ENCODE data around the gene ZNF281.
"Not testable (repeated sequence)": the region's sequence is repeated elsewhere in the genome, so short reads cannot be mapped to it uniquely, and the experiment has no call there.

The ZNF281 gene

DNA sequence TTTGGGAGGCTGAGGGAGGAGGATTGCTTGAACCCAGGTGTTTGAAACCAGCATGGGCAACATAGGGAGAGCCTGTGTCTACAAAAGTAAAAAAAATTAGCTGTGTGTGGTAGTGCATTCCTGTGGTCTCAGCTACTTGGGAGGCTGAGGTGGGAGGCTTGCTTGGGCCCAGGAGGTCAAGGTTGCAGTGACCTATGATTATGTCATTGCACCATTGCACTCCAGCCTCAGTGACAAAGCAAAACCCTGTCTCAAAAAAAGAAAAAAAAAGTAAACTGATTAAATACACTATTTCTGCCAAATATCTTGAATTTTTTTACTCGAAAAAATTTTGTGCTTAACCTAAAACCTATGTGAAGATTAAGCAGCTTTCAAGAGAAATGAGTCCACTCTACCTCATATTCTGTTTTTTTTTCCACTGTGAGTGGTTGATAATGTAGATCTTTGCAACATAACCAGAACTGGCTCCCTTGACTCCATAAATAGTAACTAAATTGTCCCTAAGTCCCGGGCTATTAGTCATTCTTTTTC lies 19.4 kb upstream of the ZNF281 start:
- no peak for DNase-seq

DNA sequence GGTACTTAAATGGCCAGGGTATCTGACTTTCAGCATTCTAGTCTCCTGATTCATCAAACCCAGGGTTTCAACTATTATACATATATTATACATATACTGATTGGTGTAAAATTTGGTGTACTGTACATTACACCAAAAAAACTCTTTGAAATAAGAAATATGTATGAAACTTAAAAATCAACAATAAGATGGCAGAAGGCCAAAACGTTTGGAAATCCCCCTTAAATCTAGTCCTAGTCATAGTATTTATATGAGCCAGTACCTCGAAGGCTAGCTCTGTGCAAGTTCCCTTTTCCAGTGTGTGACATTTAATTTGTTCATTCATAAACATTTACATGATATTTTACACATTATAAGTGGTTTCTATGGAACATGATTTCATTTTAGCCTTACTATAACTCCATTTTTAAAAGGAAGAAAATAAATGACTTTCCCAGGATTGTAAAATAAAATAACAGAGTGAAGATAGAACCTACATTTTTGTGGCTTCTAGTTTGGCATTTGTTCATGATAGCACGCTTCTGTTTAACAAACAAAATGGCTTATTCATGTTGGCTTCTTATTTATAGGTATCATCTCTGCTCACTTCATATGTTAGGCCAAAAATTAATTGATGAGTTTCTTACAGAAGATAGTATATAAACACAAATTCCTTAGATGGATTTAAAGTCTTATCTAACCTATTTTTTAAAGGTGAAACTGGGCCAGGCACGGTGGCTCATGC lies 18.8 kb upstream of the ZNF281 start:
- DNase-seq, result no peak

DNA sequence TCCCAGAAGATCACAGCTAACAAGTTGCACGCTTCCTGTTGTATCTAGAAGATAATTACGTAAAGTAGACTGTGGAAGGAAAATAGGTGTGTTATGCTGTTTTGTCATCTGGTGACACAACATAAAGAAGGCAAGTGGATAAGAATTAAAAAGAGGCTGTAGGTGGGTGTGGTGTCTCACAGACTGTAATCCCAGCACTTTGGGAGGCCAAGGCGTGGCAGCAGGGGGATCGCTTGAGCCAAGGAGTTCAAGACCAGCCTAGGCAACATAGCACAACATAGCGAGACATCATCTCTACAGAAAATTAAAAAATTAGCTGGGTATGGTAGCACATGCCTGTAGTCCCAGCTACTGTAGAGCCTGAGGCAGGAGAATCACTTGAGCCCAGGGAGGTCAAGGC lies 17.9 kb upstream of the ZNF281 start:
- peak; percentile 4 for DNase-seq

GRCh38 chr1:200426196-200426595 lies 16.4 kb upstream of the ZNF281 start:
- DNase-seq, result no peak

DNA sequence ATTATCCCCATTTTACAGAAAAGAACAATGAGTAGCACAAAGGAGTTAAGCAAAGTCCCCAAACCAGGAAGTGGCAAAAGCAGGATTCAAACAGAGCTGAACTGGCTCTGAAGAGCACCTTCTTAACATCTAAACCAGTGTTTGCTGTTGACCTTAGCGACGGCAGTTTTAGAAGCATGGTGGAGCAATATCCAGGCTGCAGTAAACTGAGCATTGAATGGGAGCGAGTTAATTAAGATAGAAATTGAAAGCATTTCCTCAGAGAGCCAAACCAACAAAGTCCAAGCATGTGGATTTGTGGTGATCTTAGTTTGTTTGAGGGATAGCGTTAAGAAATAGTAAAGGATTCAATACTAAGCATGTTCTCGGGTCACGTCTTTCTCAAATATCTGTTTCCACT lies 13.4 kb upstream of the ZNF281 start:
- no peak for DNase-seq

DNA sequence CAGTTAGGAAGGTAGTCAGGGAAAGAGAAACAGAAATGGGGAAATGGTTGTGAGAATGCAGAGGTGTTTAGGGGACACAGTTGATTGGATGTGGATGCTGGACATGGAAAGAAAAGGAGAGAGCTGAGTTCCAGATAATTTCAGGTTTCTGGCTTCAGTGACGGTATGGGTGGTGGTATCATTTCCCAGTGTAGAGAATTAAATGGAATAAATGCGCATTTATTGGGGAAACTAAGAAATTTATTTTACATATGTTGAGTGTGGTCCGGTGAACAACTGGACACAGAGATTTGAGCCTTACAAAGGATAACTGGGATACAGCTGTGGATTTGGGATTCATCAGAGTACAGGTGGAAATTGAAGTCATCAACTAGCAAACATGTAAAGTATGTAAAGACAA lies 12.4 kb upstream of the ZNF281 start:
- no peak for DNase-seq

DNA sequence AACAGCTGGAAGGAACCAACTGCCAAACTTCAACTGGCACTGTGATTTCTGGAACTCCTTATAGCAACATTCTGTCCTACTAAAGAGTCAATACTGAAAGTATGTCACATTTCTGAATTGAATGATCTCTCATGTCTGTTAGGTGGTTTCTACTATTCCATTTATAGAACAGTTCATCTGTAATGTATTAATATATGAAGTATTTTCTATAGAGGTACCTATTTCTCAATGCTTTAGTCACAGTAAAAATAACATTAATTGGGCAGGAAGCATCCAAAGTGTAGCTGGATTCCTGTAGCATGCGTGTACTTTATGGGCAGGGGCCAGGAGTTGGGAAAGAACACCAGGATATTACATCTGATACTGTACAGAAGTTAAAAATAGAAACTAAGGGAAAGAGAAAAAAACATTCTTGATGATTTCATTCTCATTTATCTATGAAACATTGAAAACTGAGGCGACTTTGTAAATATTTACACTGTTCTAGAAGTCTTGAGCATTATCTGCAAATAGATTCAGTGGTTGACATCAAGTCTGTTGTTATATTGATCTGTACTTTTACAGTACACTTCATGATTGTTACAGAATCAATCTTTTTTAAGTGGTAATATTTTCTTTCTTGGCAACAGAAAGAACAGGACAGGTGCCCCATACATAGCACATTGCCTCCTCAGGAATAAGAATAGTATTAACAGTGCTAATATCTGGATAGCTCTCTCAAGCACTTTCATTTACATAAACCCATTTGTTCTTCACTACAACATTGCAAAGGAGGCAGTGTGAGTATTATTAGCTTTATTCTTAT lies 6.2 kb upstream of the ZNF281 start:
- no peak for DNase-seq

DNA sequence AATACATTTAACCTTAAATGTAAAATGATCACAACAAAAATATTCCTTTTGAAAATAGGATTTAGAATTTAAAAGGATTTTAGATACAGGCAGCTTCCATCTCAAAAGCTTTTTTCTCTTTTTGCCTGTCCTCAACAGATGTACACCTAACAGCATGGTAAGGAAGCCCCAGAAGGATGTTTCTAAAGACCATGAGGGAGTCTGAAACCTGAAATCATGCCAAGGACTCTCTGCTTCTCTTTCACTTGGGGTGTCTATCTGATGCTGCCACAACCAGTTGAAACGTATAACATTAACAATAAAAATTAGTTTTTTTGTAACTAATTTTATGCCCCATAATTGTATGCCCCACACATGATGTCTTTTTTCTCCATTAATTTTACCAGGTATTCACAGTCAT lies 5.4 kb upstream of the ZNF281 start:
- DNase-seq, result no peak

GRCh38 chr1:200414657-200415056 lies 4.8 kb upstream of the ZNF281 start:
- DNase-seq, result no peak

- not testable (repeated sequence) for DNase-seq
Observed at GRCh38 chr1:200413766-200414165, 3.9 kb upstream of the ZNF281 start.

- DNase-seq, result no peak
Observed at GRCh38 chr1:200411406-200412257, 1.8 kb upstream of the ZNF281 start.

GRCh38 chr1:200410566-200410878 lies 686 bp upstream of the ZNF281 start:
- DNase-seq, result peak; percentile 76

DNA sequence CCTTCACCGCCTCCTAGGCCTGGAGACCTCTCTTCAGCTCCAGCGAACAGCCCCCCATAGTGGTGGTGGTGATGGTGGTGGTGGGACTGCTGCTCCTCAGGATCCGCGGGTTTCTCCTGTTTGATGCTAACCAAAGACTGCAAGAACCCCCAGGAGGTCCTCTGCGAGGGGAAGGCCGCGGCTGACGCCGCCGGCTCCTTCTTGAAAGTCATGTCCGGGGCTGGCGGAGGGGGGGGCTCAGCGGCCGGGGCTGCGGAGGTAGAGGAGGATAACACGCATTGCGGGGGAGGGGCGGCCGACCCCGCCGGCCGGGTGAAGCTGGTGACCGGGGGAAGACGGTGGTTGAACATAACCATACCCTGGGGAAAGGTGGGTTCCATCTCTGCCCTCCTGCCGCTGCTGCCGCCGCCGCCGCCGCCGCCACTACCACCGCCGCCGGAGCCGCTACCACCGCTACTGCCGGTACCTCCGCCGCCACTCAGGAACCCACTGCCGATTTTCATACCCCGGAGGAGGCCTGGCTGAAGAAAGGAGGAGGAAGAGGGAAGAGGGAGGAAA lies 554 bp downstream of the ZNF281 start:
- DNase-seq, result no peak

- DNase-seq, result no peak
Observed at GRCh38 chr1:200406161-200406797, 3.6 kb downstream of the ZNF281 start.

GRCh38 chr1:200405264-200405663 lies 4.6 kb downstream of the ZNF281 start:
- no peak for DNase-seq

DNA sequence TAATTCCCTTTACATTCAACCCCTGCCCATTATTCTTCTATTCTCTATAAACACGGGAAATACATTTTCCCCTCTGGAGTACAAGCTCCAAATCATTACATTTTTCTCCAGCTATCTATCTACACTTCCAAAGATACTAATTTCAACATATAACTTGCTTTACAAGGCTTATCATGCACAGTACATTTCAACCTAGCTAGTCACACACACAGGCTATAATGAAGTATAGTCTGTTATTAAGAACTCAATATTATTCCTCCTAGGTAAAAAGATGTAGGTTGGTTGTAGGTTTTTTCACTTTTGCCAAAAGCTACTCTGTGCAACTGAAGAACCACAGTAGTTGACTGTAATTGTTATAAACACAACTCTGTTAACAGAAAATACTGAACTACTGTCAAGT lies 8.1 kb downstream of the ZNF281 start:
- no peak for DNase-seq

DNA sequence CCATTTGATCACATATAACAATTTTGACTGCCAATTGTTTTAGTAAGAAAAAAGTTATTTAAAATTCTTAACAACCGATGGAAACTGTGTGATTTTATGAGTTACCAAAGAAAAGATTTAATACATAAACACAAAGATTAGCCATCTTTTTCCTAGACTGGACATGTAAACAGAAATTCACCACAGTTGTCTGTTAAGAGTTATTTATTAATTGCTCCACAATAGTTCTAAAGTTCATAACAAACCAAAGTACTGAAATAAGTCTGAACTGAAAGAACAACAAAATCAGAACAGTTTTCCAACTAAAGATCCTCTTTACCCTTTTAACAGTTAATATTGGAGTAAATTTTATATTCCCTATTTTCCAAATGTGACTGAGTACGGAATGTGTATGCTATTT lies 8.6 kb downstream of the ZNF281 start:
- no peak for DNase-seq

DNA sequence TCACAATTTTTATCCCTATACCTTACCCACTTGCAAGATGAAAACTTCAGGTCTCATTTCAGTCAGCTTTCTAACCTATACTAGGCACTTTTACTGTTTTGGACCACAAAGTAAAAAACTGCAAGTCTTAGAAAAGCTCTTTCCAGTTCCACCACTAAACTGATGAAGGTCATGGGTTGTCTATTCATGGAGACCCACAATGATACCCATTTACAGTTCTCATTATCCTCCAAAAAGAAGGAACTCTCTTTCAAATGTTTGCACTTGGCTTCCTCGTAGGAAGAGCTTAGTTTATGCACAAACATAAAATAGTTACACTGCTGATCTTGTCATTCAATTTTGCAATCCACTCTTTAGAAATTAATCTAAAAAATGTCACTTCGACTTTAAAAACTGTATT lies 9.3 kb downstream of the ZNF281 start:
- DNase-seq, result no peak

DNA sequence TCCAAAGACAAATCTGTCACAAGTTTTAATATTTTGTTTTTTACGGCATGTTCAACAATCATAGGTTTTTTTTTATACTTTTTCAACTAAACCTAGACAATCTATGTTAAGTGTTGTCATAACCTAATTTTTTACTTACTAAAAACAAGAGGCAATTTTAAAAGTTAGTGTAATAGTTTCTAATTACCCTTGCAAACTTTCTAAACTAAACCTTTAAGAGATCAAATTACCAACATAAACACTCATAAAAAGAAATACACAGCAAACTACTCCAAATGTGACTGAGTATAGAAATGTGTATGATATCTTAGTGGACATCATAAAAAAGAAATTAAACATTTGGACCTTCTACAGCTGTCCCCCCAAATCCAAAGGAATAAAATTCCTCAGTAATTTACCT lies 10.0 kb downstream of the ZNF281 start:
- no peak for DNase-seq

DNA sequence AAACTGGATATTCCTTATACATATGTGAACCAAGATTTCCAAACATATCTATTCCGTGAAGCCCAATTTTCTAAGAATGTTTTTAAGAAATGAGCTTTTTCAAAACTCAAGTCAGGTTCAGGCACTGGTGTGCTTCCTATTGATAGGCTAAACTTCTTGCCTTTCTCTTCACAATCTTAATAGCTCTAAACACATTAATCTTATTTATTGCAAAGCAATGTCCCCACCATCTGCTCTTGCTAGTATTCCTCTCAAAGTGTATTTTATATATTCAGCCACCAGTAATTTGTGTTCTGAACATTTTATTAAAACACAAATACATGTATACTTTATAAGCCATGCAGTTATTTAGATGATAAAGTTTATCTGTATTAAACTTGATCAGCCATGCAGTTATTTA lies 11.5 kb downstream of the ZNF281 start:
- DNase-seq, result no peak

DNA sequence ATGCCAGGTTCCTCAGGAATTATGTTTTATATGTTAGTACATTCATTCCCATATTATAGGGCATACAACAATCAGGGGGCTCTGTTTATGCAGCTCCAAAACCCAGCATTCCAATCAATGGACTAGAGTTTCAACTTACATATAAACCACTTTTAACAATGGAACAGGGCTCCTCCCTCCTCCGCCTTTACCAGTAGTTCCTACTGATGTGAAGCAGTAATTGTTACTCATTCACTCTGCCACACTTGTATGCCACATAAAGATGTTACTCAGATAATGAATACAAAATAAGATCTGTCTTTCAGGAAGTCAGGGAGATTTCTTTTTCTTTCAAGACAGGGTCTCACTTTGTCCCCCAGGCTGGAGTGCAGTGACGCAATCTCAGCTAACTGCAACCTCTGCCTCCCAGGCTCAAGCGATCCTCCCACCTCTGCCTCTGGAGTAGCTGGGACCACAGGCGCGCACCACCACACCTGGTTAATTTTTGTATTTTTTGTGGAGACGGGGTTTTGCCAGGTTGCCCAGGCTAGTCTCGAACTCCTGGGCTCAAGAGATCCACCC lies 17.1 kb downstream of the ZNF281 start:
- DNase-seq, result no peak

- DNase-seq, result no peak
Observed at GRCh38 chr1:200391747-200392146, 18.1 kb downstream of the ZNF281 start.
